H9 (cell line): Measurements from ENCODE around the gene SCAND1. TPM values are rescaled to one million over a fixed set of nuclear protein-coding genes. Genes with fewer than 3 reads are reported as not detected.

Experiments used
- DNase-seq: peaks from one replicate; pipeline ENCODE4 v3.0.0-alpha.2; 2017
- H2AFZ ChIP-seq: one replicate; pipeline ENCODE4 v1.6.1; 2013; ENCODE audit warnings: mild to moderate bottlenecking, low read length, control low read depth, moderate library complexity
- H2AK5ac ChIP-seq: 2 replicates; pipeline ENCODE4 v1.6.1; 2013; ENCODE audit warnings: low read length, control low read depth, mixed read lengths; ENCODE audit not compliant: insufficient read length
- H2BK120ac ChIP-seq: one replicate; pipeline ENCODE4 v1.6.1; 2013; ENCODE audit warnings: low read depth, mild to moderate bottlenecking, low read length, control low read depth, inconsistent platforms; ENCODE audit not compliant: poor library complexity, severe bottlenecking
- H2BK12ac ChIP-seq: 2 replicates; pipeline ENCODE4 v1.6.1; 2013; ENCODE audit warnings: low read length, control low read depth, mixed read lengths, low read depth; ENCODE audit not compliant: insufficient read length
- H2BK15ac ChIP-seq: 2 replicates; pipeline ENCODE4 v1.6.1; 2013; ENCODE audit warnings: low read depth, low read length, control low read depth
- H2BK20ac ChIP-seq: one replicate; pipeline ENCODE4 v1.6.1; 2013; ENCODE audit warnings: low read depth, mild to moderate bottlenecking, low read length, control low read depth, inconsistent platforms; ENCODE audit not compliant: poor library complexity, severe bottlenecking
- H2BK5ac ChIP-seq: 2 replicates; pipeline ENCODE4 v1.6.1; 2013; ENCODE audit warnings: low read length, control low read depth, mixed read lengths; ENCODE audit not compliant: insufficient read length
- H3K14ac ChIP-seq: 2 replicates; pipeline ENCODE4 v1.6.1; 2013; ENCODE audit warnings: low read length, control low read depth; ENCODE audit not compliant: insufficient read depth
- H3K18ac ChIP-seq: 2 replicates; pipeline ENCODE4 v1.6.1; 2013; ENCODE audit warnings: low read depth, mild to moderate bottlenecking, mixed read lengths, low read length, control low read depth; ENCODE audit not compliant: insufficient read length
- H3K23ac ChIP-seq: 2 replicates; pipeline ENCODE4 v1.6.1; 2013; ENCODE audit warnings: low read length, control low read depth, mixed read lengths, low read depth; ENCODE audit not compliant: insufficient read length
- H3K23me2 ChIP-seq: 2 replicates; pipeline ENCODE4 v1.6.1; 2013; ENCODE audit warnings: low read depth, mild to moderate bottlenecking, mixed read lengths, low read length, control low read depth; ENCODE audit not compliant: insufficient read length, poor library complexity, severe bottlenecking
- H3K27ac ChIP-seq: 2 replicates; pipeline ENCODE4 v1.5.1; 2013; ENCODE audit warnings: low read length, control low read depth, mixed read lengths, low read depth; ENCODE audit not compliant: insufficient read length
- H3K27me3 ChIP-seq: 2 replicates; pipeline ENCODE4 v1.6.1; 2013; ENCODE audit warnings: low read length, control low read depth, inconsistent platforms; ENCODE audit not compliant: insufficient read depth
- H3K4ac ChIP-seq: 2 replicates; pipeline ENCODE4 v1.6.1; 2013; ENCODE audit warnings: low read depth, mild to moderate bottlenecking, control low read depth, inconsistent platforms, low read length, moderate library complexity
- H3K4me1 ChIP-seq: 2 replicates; pipeline ENCODE4 v1.6.1; 2013; ENCODE audit warnings: low read length, control low read depth, inconsistent platforms; ENCODE audit not compliant: insufficient read depth
- H3K4me2 ChIP-seq: 2 replicates; pipeline ENCODE4 v1.6.1; 2013; ENCODE audit warnings: low read length, control low read depth, mixed read lengths; ENCODE audit not compliant: insufficient read length, insufficient read depth
- H3K56ac ChIP-seq: 2 replicates; pipeline ENCODE4 v1.6.1; 2013; ENCODE audit warnings: low read depth, mild to moderate bottlenecking, mixed read lengths, low read length, control low read depth; ENCODE audit not compliant: insufficient read length
- H3K79me1 ChIP-seq: 2 replicates; pipeline ENCODE4 v1.6.1; 2013; ENCODE audit warnings: low read depth, mild to moderate bottlenecking, moderate library complexity, low read length, control low read depth, inconsistent platforms; ENCODE audit not compliant: insufficient read depth, poor library complexity, severe bottlenecking
- H3K79me2 ChIP-seq: 2 replicates; pipeline ENCODE4 v1.6.1; 2013; ENCODE audit warnings: low read length, control low read depth, inconsistent platforms; ENCODE audit not compliant: insufficient read depth
- H3K9ac ChIP-seq: 2 replicates; pipeline ENCODE4 v1.6.1; 2013; ENCODE audit warnings: low read length, control low read depth, mixed read lengths; ENCODE audit not compliant: insufficient read length; ENCODE audit errors: extremely low read depth
- H3K9me3 ChIP-seq: one replicate; pipeline ENCODE4 v1.6.1; 2013; ENCODE audit warnings: low read depth, low read length, inconsistent platforms; ENCODE audit not compliant: control insufficient read depth
- H3T11ph ChIP-seq: one replicate; pipeline ENCODE4 v1.6.1; 2013; ENCODE audit warnings: mild to moderate bottlenecking, low read length, control low read depth, inconsistent platforms
- H4K20me1 ChIP-seq: one replicate; pipeline ENCODE4 v1.6.1; 2013; ENCODE audit not compliant: control insufficient read depth, insufficient read length, insufficient read depth
- H4K5ac ChIP-seq: 2 replicates; pipeline ENCODE4 v1.6.1; 2013; ENCODE audit warnings: low read depth, mild to moderate bottlenecking, mixed read lengths, low read length, control low read depth; ENCODE audit not compliant: insufficient read length
- H4K8ac ChIP-seq: replicated peaks from 2 replicates; pipeline ENCODE4 v1.6.1; 2013; ENCODE audit warnings: low read length, control low read depth, mixed read lengths, low read depth; ENCODE audit not compliant: insufficient read length
- H4K91ac ChIP-seq: 2 replicates; pipeline ENCODE4 v1.6.1; 2013; ENCODE audit warnings: low read depth, mild to moderate bottlenecking, moderate library complexity, mixed read lengths, low read length, control low read depth; ENCODE audit not compliant: insufficient read length
- H3K27ac Mint-ChIP-seq, 3 experiments: 2 replicates in 2 of 3; 3 replicates in 1 of 3; pipeline ENCODE4 v1.8.0; 2020 to 2021; ENCODE audit warnings: mixed read lengths in 3 of 3, mild to moderate bottlenecking in 1 of 3, moderate library complexity in 1 of 3
- H3K27me3 Mint-ChIP-seq: 2 replicates; pipeline ENCODE4 v1.8.0; 2021; ENCODE audit warnings: low read depth, mild to moderate bottlenecking, moderate library complexity, mixed read lengths
- H3K36me3 Mint-ChIP-seq, 3 experiments: 2 replicates in 2 of 3; 3 replicates in 1 of 3; pipeline ENCODE4 v1.8.0; 2020 to 2021; ENCODE audit warnings: low read depth in 3 of 3, mixed read lengths in 3 of 3; ENCODE audit not compliant: insufficient read depth in 1 of 3
- H3K4me1 Mint-ChIP-seq, 2 experiments: 2 replicates each; pipeline ENCODE4 v1.8.0; 2020; ENCODE audit warnings: mixed read lengths in 2 of 2
- H3K4me3 Mint-ChIP-seq, 2 experiments: 2 replicates in 1 of 2; 3 replicates in 1 of 2; pipeline ENCODE4 v1.8.0; 2020 to 2021; ENCODE audit warnings: mild to moderate bottlenecking in 2 of 2, mixed read lengths in 2 of 2, moderate library complexity in 1 of 2
- H3K9me3 Mint-ChIP-seq, 2 experiments: 2 replicates in 1 of 2; 3 replicates in 1 of 2; pipeline ENCODE4 v1.8.0; 2020; ENCODE audit warnings: mild to moderate bottlenecking in 2 of 2, mixed read lengths in 2 of 2, moderate library complexity in 1 of 2
- WGBS: extraction: QIAGEN DNeasy Blood & Tissue Kit; methylation state at CpG from one replicate; pipeline ENCODE4 v1.1.7; 2013; ENCODE audit warnings: missing lambda C conversion rate, low lambda C conversion rate, mixed read lengths; ENCODE audit not compliant: insufficient read length; ENCODE audit errors: extremely low coverage; 5-methylcytosine and 5-hydroxymethylcytosine counted together
- total RNA-seq: library from RNA; stranded (reverse); gene quantifications from 2 replicates; pipeline ENCODE4 v1.2.1, GENCODE V29; 2021
- TF ChIP-seq, protein P1 (sequence below): fragments of 200-600 bp; sonication (generic); conservative IDR thresholded peaks from 3 replicates; pipeline ENCODE4 v1.8.0; 2021; ENCODE audit warnings: antibody characterized with exemption, mild to moderate bottlenecking

SCAND1 gene
- total RNA-seq, 1 experiment from 2014 or later, result 59.1 TPM

DNA sequence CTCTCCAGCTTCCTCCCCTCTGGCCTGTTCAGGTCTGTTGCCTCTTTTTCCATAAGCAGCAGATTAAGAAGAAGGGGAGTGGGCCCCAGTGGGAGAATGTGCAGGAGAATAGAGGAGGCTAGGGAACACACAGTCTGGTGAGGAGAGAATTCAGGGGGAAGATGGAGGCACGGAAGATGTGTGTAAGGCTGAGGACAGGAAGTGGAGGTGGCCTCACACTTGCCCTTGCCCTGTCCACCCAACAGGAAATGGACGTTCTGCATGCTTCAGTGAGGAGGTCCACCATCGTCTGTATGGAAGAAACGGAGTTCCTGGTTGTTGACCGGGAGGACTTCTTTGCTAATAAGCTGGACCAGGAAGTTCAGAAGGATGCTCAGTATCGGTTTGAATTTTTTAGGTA, 30.1 kb upstream of the SCAND1 start:
- Histone ChIP-seq H3K14ac (no peak overlapping the region), H3K79me2 (no peaks in the 10 kb centered on the region), H3K56ac (no peak overlapping the region), H2AFZ (no peak overlapping the region), H3K27me3 (no peaks in the 10 kb centered on the region), H3K4ac (no peak overlapping the region), H3K23me2 (no peaks in the 10 kb centered on the region), H3K79me1 (no peaks in the 10 kb centered on the region), H2BK120ac (no peak overlapping the region), H4K91ac (no peak overlapping the region), H3K9ac (no peak overlapping the region), H2AK5ac (no peak overlapping the region), H3K4me2 (no peak overlapping the region), H3K18ac (no peak overlapping the region), H3K4me1 (no peaks in the 10 kb centered on the region), H4K20me1 (no peaks in the 10 kb centered on the region), H4K8ac (no peak overlapping the region), H2BK12ac (no peak overlapping the region), H3K27ac (no peak overlapping the region), H3K23ac (no peak overlapping the region), H2BK20ac (no peak overlapping the region), H3K9me3 (no peaks in the 10 kb centered on the region), H2BK15ac (no peak overlapping the region), H2BK5ac (no peak overlapping the region), H3T11ph (no peak overlapping the region), H4K5ac (no peak overlapping the region)
- H3K27me3 Mint-ChIP-seq, result peaks cover 17% of the 10 kb centered on the region
- no CpG with 5 or more reads among the region's 6 CpGs for WGBS
- no peaks in the 10 kb centered on the region for H3K36me3 Mint-ChIP-seq
- TF ChIP-seq, protein P1, sequence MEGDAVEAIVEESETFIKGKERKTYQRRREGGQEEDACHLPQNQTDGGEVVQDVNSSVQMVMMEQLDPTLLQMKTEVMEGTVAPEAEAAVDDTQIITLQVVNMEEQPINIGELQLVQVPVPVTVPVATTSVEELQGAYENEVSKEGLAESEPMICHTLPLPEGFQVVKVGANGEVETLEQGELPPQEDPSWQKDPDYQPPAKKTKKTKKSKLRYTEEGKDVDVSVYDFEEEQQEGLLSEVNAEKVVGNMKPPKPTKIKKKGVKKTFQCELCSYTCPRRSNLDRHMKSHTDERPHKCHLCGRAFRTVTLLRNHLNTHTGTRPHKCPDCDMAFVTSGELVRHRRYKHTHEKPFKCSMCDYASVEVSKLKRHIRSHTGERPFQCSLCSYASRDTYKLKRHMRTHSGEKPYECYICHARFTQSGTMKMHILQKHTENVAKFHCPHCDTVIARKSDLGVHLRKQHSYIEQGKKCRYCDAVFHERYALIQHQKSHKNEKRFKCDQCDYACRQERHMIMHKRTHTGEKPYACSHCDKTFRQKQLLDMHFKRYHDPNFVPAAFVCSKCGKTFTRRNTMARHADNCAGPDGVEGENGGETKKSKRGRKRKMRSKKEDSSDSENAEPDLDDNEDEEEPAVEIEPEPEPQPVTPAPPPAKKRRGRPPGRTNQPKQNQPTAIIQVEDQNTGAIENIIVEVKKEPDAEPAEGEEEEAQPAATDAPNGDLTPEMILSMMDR, result no peak
- H3K4me3 Mint-ChIP-seq, result no peak overlapping the region
- H3K4me1 Mint-ChIP-seq, result peaks cover 3% of the 10 kb centered on the region in 2 experiments; a peak in 3 of 4 replicates
- DNase-seq, result no peak
- H3K27ac Mint-ChIP-seq, result no peak overlapping the region
- no peaks in the 10 kb centered on the region for H3K9me3 Mint-ChIP-seq
